ENCODE measurements around the gene MS4A3. TPM values are rescaled to one million over a fixed set of nuclear protein-coding genes. Genes with fewer than 3 reads are reported as not detected.
"Not testable (repeated sequence)": the region's sequence is repeated elsewhere in the genome, so short reads cannot be mapped to it uniquely, and the experiment has no call there.

MS4A3 gene
- total and polyA plus RNA-seq, 4 donors: 0.08 to 43.9 (median 0.23) TPM

GRCh38 chr11:60029015-60029632 is 27.3 kb upstream of the MS4A3 start:
- WGBS: 74% methylated on average over 3 of the region's 3 CpGs
- H3K9me3 ChIP-seq (ENCODE audit: control insufficient read depth in 4 of 4, low read length in 3 of 4): no peaks in the 10 kb centered on the region
- no peaks in the 10 kb centered on the region for H3K27me3 ChIP-seq (ENCODE audit: control insufficient read depth in 4 of 4, insufficient read depth in 4 of 4, low read length in 3 of 4)
- TF ChIP-seq TAF1 (conservative IDR thresholded peaks at IDR 0.05) (no peak), JUND (IDR thresholded peaks at IDR 0.05) (no peak), YY1 (IDR thresholded peaks at IDR 0.05) (no peak), NR2F2 (IDR thresholded peaks at IDR 0.05) (no peak), GABPA (IDR thresholded peaks at IDR 0.05 in 1 of 2, conservative IDR thresholded peaks at IDR 0.05 in 1 of 2) (no peak), RAD21 (IDR thresholded peaks at IDR 0.05) (no peak), EGR1 (IDR thresholded peaks at IDR 0.05; ENCODE audit: low read depth in 2 of 2) (no peak), FOXA2 (IDR thresholded peaks at IDR 0.05) (no peak), HNF4A (conservative IDR thresholded peaks at IDR 0.05) (no peak)
- TF ChIP-seq, protein P1, sequence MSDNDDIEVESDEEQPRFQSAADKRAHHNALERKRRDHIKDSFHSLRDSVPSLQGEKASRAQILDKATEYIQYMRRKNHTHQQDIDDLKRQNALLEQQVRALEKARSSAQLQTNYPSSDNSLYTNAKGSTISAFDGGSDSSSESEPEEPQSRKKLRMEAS (IDR thresholded peaks at IDR 0.05): no peak
- no peak for DNase-seq (ENCODE audit: low spot score)
- no peak overlapping the region for H3K4me3 ChIP-seq (ENCODE audit: low read depth in 1 of 3, low read length in 3 of 3)
- H3K27ac ChIP-seq (ENCODE audit: low read depth in 1 of 2, low read length in 2 of 2): no peak overlapping the region
- H3K4me1 ChIP-seq (ENCODE audit: control insufficient read depth in 4 of 4, insufficient read depth in 4 of 4, low read length in 3 of 4): no peaks in the 10 kb centered on the region
- no peaks in the 10 kb centered on the region for H3K36me3 ChIP-seq (ENCODE audit: control insufficient read depth in 4 of 4, insufficient read depth in 3 of 4, low read depth in 1 of 4, low read length in 3 of 4)
- H3K9ac ChIP-seq (ENCODE audit: low read depth in 1 of 2, low read length in 2 of 2): no peak overlapping the region

DNA sequence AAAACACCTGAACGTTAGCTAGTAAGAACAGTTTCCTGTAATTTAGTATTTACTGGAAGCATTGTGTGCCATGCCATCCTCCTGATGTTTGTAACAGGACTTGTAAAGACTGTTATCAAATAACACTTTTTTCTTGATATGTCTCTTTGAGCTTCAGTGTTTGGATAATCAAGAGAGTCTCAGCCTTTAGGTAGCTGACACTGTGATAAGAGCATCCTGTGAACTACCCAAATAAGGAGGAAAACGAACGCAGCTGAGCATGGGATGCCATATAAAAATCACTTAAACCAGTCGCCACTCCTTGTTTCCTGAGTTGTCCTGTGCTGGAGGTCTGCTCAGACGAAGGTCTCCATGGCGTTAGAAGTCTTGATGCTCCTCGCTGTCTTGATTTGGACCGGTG is 16.4 kb upstream of the MS4A3 start, which contains the start of gene OOSP2:
Gene OOSP2 (plus strand): TSS at position 301 of the 400 bp plus-strand sequence. CDS start 51 bp downstream, at position 352.
- H3K4me1 ChIP-seq (ENCODE audit: control insufficient read depth in 4 of 4, insufficient read depth in 4 of 4, low read length in 3 of 4): no peaks in the 10 kb centered on the region
- no peak within 1 kb of the TSS for H3K27ac ChIP-seq (ENCODE audit: low read depth in 1 of 2, low read length in 2 of 2)
- H3K9ac ChIP-seq (ENCODE audit: low read depth in 1 of 2, low read length in 2 of 2): no peak within 1 kb of the TSS
- H3K4me3 ChIP-seq (ENCODE audit: low read depth in 1 of 3, low read length in 3 of 3): no peak within 1 kb of the TSS
- H3K9me3 ChIP-seq (ENCODE audit: control insufficient read depth in 4 of 4, low read length in 3 of 4): no peaks in the 10 kb centered on the region
- no peak for DNase-seq (ENCODE audit: low spot score)
- TF ChIP-seq FOXA1 (IDR thresholded peaks at IDR 0.05): no peak
- TF ChIP-seq, protein P2, sequence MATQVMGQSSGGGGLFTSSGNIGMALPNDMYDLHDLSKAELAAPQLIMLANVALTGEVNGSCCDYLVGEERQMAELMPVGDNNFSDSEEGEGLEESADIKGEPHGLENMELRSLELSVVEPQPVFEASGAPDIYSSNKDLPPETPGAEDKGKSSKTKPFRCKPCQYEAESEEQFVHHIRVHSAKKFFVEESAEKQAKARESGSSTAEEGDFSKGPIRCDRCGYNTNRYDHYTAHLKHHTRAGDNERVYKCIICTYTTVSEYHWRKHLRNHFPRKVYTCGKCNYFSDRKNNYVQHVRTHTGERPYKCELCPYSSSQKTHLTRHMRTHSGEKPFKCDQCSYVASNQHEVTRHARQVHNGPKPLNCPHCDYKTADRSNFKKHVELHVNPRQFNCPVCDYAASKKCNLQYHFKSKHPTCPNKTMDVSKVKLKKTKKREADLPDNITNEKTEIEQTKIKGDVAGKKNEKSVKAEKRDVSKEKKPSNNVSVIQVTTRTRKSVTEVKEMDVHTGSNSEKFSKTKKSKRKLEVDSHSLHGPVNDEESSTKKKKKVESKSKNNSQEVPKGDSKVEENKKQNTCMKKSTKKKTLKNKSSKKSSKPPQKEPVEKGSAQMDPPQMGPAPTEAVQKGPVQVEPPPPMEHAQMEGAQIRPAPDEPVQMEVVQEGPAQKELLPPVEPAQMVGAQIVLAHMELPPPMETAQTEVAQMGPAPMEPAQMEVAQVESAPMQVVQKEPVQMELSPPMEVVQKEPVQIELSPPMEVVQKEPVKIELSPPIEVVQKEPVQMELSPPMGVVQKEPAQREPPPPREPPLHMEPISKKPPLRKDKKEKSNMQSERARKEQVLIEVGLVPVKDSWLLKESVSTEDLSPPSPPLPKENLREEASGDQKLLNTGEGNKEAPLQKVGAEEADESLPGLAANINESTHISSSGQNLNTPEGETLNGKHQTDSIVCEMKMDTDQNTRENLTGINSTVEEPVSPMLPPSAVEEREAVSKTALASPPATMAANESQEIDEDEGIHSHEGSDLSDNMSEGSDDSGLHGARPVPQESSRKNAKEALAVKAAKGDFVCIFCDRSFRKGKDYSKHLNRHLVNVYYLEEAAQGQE (IDR thresholded peaks at IDR 0.05): no peak
- TF ChIP-seq YY1 (IDR thresholded peaks at IDR 0.05): no peak
- TF ChIP-seq, protein P1 (IDR thresholded peaks at IDR 0.05): no peak
- TF ChIP-seq ZBTB33 (IDR thresholded peaks at IDR 0.05): no peak
- no peak for TF ChIP-seq HNF4G (IDR thresholded peaks at IDR 0.05)
- TF ChIP-seq SP1 (IDR thresholded peaks at IDR 0.05): no peak
- no peak for TF ChIP-seq RXRA (IDR thresholded peaks at IDR 0.05)
- no peak for TF ChIP-seq HNF4A (conservative IDR thresholded peaks at IDR 0.05)
- no peak for TF ChIP-seq GABPA (IDR thresholded peaks at IDR 0.05 in 1 of 2, conservative IDR thresholded peaks at IDR 0.05 in 1 of 2)
- TF ChIP-seq JUND (IDR thresholded peaks at IDR 0.05): no peak
- TF ChIP-seq TAF1 (conservative IDR thresholded peaks at IDR 0.05): no peak
- TF ChIP-seq NR2F2 (IDR thresholded peaks at IDR 0.05): no peak
- no peak for TF ChIP-seq FOXA2 (IDR thresholded peaks at IDR 0.05)
- no peak for TF ChIP-seq ATF3 (IDR thresholded peaks at IDR 0.05)
- no peak for TF ChIP-seq RAD21 (IDR thresholded peaks at IDR 0.05)
- no peak for TF ChIP-seq CTCF (IDR thresholded peaks at IDR 0.05; ENCODE audit: low read depth, low read length, missing input control)
- TF ChIP-seq EGR1 (IDR thresholded peaks at IDR 0.05; ENCODE audit: low read depth in 2 of 2): no peak
- 81% methylated on average over 8 of the region's 8 CpGs for WGBS
- no peaks in the 10 kb centered on the region for H3K36me3 ChIP-seq (ENCODE audit: control insufficient read depth in 4 of 4, insufficient read depth in 3 of 4, low read depth in 1 of 4, low read length in 3 of 4)
- H3K27me3 ChIP-seq (ENCODE audit: control insufficient read depth in 4 of 4, insufficient read depth in 4 of 4, low read length in 3 of 4): no peaks in the 10 kb centered on the region

DNA sequence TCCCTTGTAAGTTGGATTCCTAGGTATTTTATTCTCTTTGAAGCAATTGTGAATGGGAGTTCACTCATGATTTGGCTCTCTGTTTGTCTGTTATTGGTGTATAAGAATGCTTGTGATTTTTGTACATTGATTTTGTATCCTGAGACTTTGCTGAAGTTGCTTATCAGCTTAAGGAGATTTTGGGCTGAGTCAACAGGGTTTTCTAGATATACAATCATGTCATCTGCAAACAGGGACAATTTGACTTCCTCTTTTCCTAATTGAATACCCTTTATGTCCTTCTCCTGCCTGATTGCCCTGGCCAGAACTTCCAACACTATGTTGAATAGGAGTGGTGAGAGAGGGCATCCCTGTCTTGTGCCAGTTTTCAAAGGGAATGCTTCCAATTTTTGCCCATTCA is 6.0 kb upstream of the MS4A3 start:
- H3K4me1 ChIP-seq (ENCODE audit: control insufficient read depth in 4 of 4, insufficient read depth in 4 of 4, low read length in 3 of 4); H3K36me3 ChIP-seq (ENCODE audit: control insufficient read depth in 4 of 4, insufficient read depth in 3 of 4, low read depth in 1 of 4, low read length in 3 of 4); H3K4me3 ChIP-seq (ENCODE audit: low read depth in 1 of 3, low read length in 3 of 3); DNase-seq (ENCODE audit: low spot score); H3K9ac ChIP-seq (ENCODE audit: low read depth in 1 of 2, low read length in 2 of 2); H3K27me3 ChIP-seq (ENCODE audit: control insufficient read depth in 4 of 4, insufficient read depth in 4 of 4, low read length in 3 of 4); H3K9me3 ChIP-seq (ENCODE audit: control insufficient read depth in 4 of 4, low read length in 3 of 4); H3K27ac ChIP-seq (ENCODE audit: low read depth in 1 of 2, low read length in 2 of 2): not testable (repeated sequence)
